ENCODE measurements around the gene KPNA5.

GRCh38 chr6:116662202-116662601 is 18.8 kb upstream of the KPNA5 start:
- TF ChIP-seq, protein P1, sequence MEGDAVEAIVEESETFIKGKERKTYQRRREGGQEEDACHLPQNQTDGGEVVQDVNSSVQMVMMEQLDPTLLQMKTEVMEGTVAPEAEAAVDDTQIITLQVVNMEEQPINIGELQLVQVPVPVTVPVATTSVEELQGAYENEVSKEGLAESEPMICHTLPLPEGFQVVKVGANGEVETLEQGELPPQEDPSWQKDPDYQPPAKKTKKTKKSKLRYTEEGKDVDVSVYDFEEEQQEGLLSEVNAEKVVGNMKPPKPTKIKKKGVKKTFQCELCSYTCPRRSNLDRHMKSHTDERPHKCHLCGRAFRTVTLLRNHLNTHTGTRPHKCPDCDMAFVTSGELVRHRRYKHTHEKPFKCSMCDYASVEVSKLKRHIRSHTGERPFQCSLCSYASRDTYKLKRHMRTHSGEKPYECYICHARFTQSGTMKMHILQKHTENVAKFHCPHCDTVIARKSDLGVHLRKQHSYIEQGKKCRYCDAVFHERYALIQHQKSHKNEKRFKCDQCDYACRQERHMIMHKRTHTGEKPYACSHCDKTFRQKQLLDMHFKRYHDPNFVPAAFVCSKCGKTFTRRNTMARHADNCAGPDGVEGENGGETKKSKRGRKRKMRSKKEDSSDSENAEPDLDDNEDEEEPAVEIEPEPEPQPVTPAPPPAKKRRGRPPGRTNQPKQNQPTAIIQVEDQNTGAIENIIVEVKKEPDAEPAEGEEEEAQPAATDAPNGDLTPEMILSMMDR (conservative IDR thresholded peaks at IDR 0.05 in 1 of 2, IDR thresholded peaks at IDR 0.05 in 1 of 2; ENCODE audit: extremely low read depth in 1 of 2, insufficient read depth in 1 of 2, low read depth in 1 of 2, low read length in 2 of 2): no peak
- TF ChIP-seq EZH2 (IDR thresholded peaks at IDR 0.05; ENCODE audit: borderline replicate concordance, low read length): no peak
